HCT116 (cell line): ENCODE data around the gene CPZ. TPM values are rescaled to one million over a fixed set of nuclear protein-coding genes. Genes with fewer than 3 reads are reported as not detected.

Experiments
- ATAC-seq: fragments of 200-7000 bp; cut with Tn5 transposase; 2 replicates; pipeline ENCODE4 v1.9.1; 2020; ENCODE audit warnings: mild to moderate bottlenecking, moderate library complexity
- BruUV-seq: library from RNA; stranded (reverse); fragments of 400-500 nt; replicated peaks from 2 replicates; lab custom pipeline; 2021; lab: Mats Ljungman, UMichigan
- CTCF ChIA-PET: fragments of 300-600 bp; sonication (Branson Sonifier 250); formaldehyde crosslinking; loops from one replicate; lab custom pipeline; 2021; ENCODE audit warnings: antibody characterized with exemption; lab: Charles Lee
- POLR2A ChIA-PET: fragments of 300-600, 350-600 bp; sonication (Branson Sonifier 250); formaldehyde crosslinking; loops from one replicate; lab custom pipeline; 2021; ENCODE audit warnings: antibody characterized with exemption; lab: Charles Lee
- RAD21 ChIA-PET, 2 experiments: fragments of 300-600 bp; sonication (Branson Sonifier 250); formaldehyde crosslinking; loops; one replicate each; lab custom pipeline; 2023; ENCODE audit warnings: low total read pairs in 2 of 2; ENCODE audit not compliant: uncharacterized antibody in 2 of 2, unreplicated experiment in 2 of 2, low non-redundant PET in 1 of 2; lab: Charles Lee
- DNase-seq: peaks from one replicate; pipeline ENCODE4 v3.0.0-alpha.2; 2010; ENCODE audit warnings: low read depth, low spot score
- H2AFZ ChIP-seq: fragments of 200-600 bp; shearing (Covaris generic), sonication (generic); 2 replicates; pipeline ENCODE4 v1.6.1; 2017; ENCODE audit warnings: low read depth, mixed run types, mixed read lengths, antibody characterized with exemption, low read length; ENCODE audit not compliant: poor library complexity, severe bottlenecking
- H3K27ac ChIP-seq: 2 replicates; pipeline ENCODE4 v1.5.1; 2012; ENCODE audit warnings: low read depth, low read length
- H3K27me3 ChIP-seq: fragments of 200-600 bp; sonication (generic); 2 replicates; pipeline ENCODE4 v1.6.1; 2016; ENCODE audit warnings: mixed run types, low read length, mixed read lengths; ENCODE audit not compliant: insufficient read depth
- H3K36me3 ChIP-seq, 2 experiments: fragments of 200-500 bp in 1 of 2; fragments of 200-600 bp in 1 of 2; sonication (Bioruptor generic) in 1 of 2; sonication (generic) in 1 of 2; 2 replicates each; pipeline versions ENCODE4 v1.5.1 to v1.6.1; 2014 to 2016; ENCODE audit warnings: low read length in 2 of 2, inconsistent platforms in 1 of 2, mixed read lengths in 1 of 2, mixed run types in 1 of 2; ENCODE audit not compliant: insufficient read depth in 2 of 2, control insufficient read depth in 1 of 2
- H3K4me1 ChIP-seq, 2 experiments: fragments of 200-600 bp in 1 of 2; sonication (generic) in 1 of 2; 2 replicates each; pipeline versions ENCODE4 v1.5.1 to v1.6.1; 2012 to 2017; ENCODE audit warnings: low read length in 2 of 2, inconsistent platforms in 1 of 2, mild to moderate bottlenecking in 1 of 2, mixed read lengths in 1 of 2, mixed run types in 1 of 2, moderate library complexity in 1 of 2; ENCODE audit not compliant: insufficient read depth in 2 of 2, control insufficient read depth in 1 of 2
- H3K4me2 ChIP-seq: fragments of 200-600 bp; sonication (generic); 2 replicates; pipeline ENCODE4 v1.6.1; 2017; ENCODE audit warnings: mixed run types, low read length, mixed read lengths
- H3K4me3 ChIP-seq, 2 experiments: fragments of 200-600 bp in 1 of 2; sonication (generic) in 1 of 2; replicated peaks in 1 of 2; 2 replicates each; pipeline ENCODE4 v1.5.1; 2011 to 2016; ENCODE audit warnings: low read length in 2 of 2, control low read depth in 1 of 2, low read depth in 1 of 2, mild to moderate bottlenecking in 1 of 2, mixed read lengths in 1 of 2, mixed run types in 1 of 2
- H3K79me2 ChIP-seq: fragments of 200-600 bp; sonication (generic); 2 replicates; pipeline ENCODE4 v1.6.1; 2017; ENCODE audit warnings: mild to moderate bottlenecking, mixed run types, low read length, moderate library complexity, mixed read lengths; ENCODE audit not compliant: insufficient read depth
- H3K9ac ChIP-seq: fragments of 200-600 bp; sonication (generic); 2 replicates; pipeline ENCODE4 v1.6.1; 2016; ENCODE audit warnings: low read length, mixed read lengths
- H3K9me2 ChIP-seq: fragments of 200-600 bp; sonication (generic), shearing (Covaris generic); 2 replicates; pipeline ENCODE4 v1.6.1; 2017; ENCODE audit warnings: mixed run types, mild to moderate bottlenecking, moderate library complexity; ENCODE audit not compliant: insufficient read depth
- H3K9me3 ChIP-seq, 2 experiments: fragments of 200-500 bp in 1 of 2; fragments of 200-600 bp in 1 of 2; sonication (Bioruptor generic) in 1 of 2; sonication (generic) in 1 of 2; 2 replicates each; pipeline ENCODE4 v1.6.1; 2014 to 2017; ENCODE audit warnings: low read length in 2 of 2, mixed read lengths in 2 of 2, inconsistent platforms in 1 of 2, low read depth in 1 of 2, mild to moderate bottlenecking in 1 of 2, mixed run types in 1 of 2, moderate library complexity in 1 of 2; ENCODE audit not compliant: control insufficient read depth in 1 of 2, insufficient read depth in 1 of 2
- H4K20me1 ChIP-seq: fragments of 200-600 bp; sonication (generic), shearing (Covaris generic); 2 replicates; pipeline ENCODE4 v1.6.1; 2017; ENCODE audit warnings: mixed run types, mild to moderate bottlenecking, moderate library complexity; ENCODE audit not compliant: insufficient read depth
- CBX3 ChIP-seq: IDR thresholded peaks from 2 replicates; pipeline ENCODE4 v1.6.1; 2012; ENCODE audit warnings: low read depth
- JUND ChIP-seq: IDR thresholded peaks from 2 replicates; pipeline ENCODE4 v1.6.1; 2012
- REST ChIP-seq: IDR thresholded peaks from 2 replicates; pipeline ENCODE4 v1.6.1; 2012; ENCODE audit warnings: low read depth
- SP1 ChIP-seq: IDR thresholded peaks from 2 replicates; pipeline ENCODE4 v1.6.1; 2012; ENCODE audit warnings: low read depth
- ZNF274 ChIP-seq: fragments of 200-500 bp; sonication (Bioruptor generic); IDR thresholded peaks from 2 replicates; pipeline ENCODE4 v1.6.1; 2014; ENCODE audit warnings: mild to moderate bottlenecking, low read depth, low read length, inconsistent platforms
- intact Hi-C: fragments of 100-400 bp; cut with micrococcal nuclease; formaldehyde crosslinking; loops from 2 replicates; pipeline ENCODE4 v1.10.0; 2022
- total RNA-seq: library from RNA; stranded (reverse); gene quantifications from one replicate; pipeline ENCODE4 v1.2.1, GENCODE V29; 2021; ENCODE audit not compliant: unreplicated experiment

Gene CPZ
- total RNA-seq, 1 experiment from 2014 or later = not detected

GRCh38 chr4:8547912-8548730 lies 44.4 kb upstream of the CPZ start:
- Histone ChIP-seq H3K27me3 (0 out of 2 replicates have a peak, but pooled peaks cover 2% of the 10 kb centered on the region), H3K36me3 (no peaks in the 10 kb centered on the region), H2AFZ (peak overlapping the region; percentile 71), H3K4me3 (no peak overlapping the region), H3K4me2 (peak overlapping the region; percentile 58), H3K4me1 (peaks cover 0 to 21% of the 10 kb centered on the region in 2 experiments; a peak in 3 of 4 replicates), H3K79me2 (no peaks in the 10 kb centered on the region), H3K9me3 (no peaks in the 10 kb centered on the region), H3K9me2 (no peaks in the 10 kb centered on the region), H3K9ac (no peak overlapping the region), H3K27ac (no peak overlapping the region), H4K20me1 (no peaks in the 10 kb centered on the region)
- ATAC-seq = no peak
- intact Hi-C loops = loop anchor here (1.0 to 5.0 kb wide), 4 partner anchors 39 to 305 kb away; no protein-coding TSS in a partner anchor
- POLR2A ChIA-PET = interaction anchor here (1.3 kb wide), 1 partner anchor 11 kb away, joined by 6 read pairs; no protein-coding TSS in a partner anchor
- CTCF ChIA-PET = interaction anchor here (1.0 to 3.4 kb wide), 7 partner anchors 10 to 369 kb away, joined by 3 to 35 read pairs (median 4); no protein-coding TSS in a partner anchor
- no TSS peak for BruUV-seq
- TF ChIP-seq REST = no peak
- TF ChIP-seq ZNF274 = no peak
- no peak for TF ChIP-seq CBX3
- no peak for TF ChIP-seq SP1
- no peak for TF ChIP-seq JUND
- no peak for DNase-seq
- RAD21 ChIA-PET = interaction anchor here in 1 of 2 experiments (1.5 kb wide), 1 partner anchor 80 kb away, joined by 6 read pairs; no protein-coding TSS in a partner anchor
